ENCODE data around the gene CAD.

DNA sequence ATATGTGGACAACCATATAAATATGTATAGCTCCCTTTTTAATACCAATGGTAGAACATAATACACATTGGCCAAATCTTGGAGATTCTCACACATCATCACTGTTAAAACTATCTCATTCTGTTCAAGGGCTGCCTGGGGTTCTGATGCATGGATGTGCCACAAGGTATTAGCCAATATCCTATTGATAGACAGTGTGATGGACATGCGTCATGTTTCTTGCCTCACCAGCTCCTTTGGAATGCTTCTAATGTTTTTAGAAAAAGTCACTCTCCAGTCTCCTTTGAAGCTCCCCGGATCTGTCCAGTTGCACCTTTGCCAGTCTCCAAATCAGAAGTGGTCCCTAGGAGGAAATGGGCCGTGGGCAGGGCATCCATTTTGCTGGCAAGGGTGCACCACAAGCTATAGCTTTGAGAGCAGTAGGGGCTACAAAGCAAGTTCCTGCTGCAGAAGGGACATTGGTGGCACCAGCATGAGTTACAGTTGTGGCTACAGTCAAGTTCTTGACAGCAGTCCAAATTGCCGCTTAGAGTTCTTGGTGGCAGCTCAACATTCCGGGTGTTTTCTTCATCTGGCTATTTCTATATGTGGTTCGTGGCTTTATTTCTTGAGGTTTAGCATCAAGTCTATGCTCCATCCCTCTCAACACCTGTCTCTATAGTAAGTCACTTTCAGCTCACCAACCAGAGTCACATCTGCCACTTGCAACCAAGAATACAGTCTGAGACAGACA lies 30.4 kb upstream of the CAD start:
- TF ChIP-seq CTCF (conservative IDR thresholded peaks at IDR 0.05; ENCODE audit: low read depth, low read length) (no peak), POLR2A (IDR thresholded peaks at IDR 0.05; ENCODE audit: low read depth, low read length) (no peak), FOS (IDR thresholded peaks at IDR 0.05; ENCODE audit: low read depth, low read length) (no peak), RAD21 (IDR thresholded peaks at IDR 0.05; ENCODE audit: low read length) (no peak), USF2 (IDR thresholded peaks at IDR 0.05; ENCODE audit: low read depth, low read length) (no peak), RFX5 (IDR thresholded peaks at IDR 0.05; ENCODE audit: low read depth, low read length) (no peak), CEBPB (IDR thresholded peaks at IDR 0.05; ENCODE audit: low read depth, low read length) (no peak), MAFK (IDR thresholded peaks at IDR 0.05; ENCODE audit: low read depth, low read length) (no peak), MXI1 (IDR thresholded peaks at IDR 0.05; ENCODE audit: borderline replicate concordance, low read depth, low read length) (no peak), BHLHE40 (IDR thresholded peaks at IDR 0.05; ENCODE audit: low read depth, low read length) (no peak), MAZ (IDR thresholded peaks at IDR 0.05; ENCODE audit: borderline replicate concordance, low read depth, low read length) (no peak), RCOR1 (IDR thresholded peaks at IDR 0.05; ENCODE audit: insufficient replicate concordance, low read length) (no peak), NFE2L2 (IDR thresholded peaks at IDR 0.05; ENCODE audit: low read depth, low read length) (no peak), SMC3 (IDR thresholded peaks at IDR 0.05; ENCODE audit: low read depth, low read length) (no peak)

Measured in IMR-90 (cell line).